NB4 (cell line): ENCODE measurements around the gene TIRAP.

ENCODE experiments used
- MAX ChIP-seq: IDR thresholded peaks from 2 replicates; pipeline ENCODE4 v1.6.1; 2011; ENCODE audit warnings: low read depth, low read length
- POLR2A ChIP-seq: IDR thresholded peaks from 2 replicates; pipeline ENCODE4 v1.6.1; 2011; ENCODE audit warnings: mild to moderate bottlenecking; ENCODE audit not compliant: insufficient read length; ENCODE audit errors: extremely low read depth
- TF ChIP-seq, protein P1 (sequence below): IDR thresholded peaks from one replicate; pipeline ENCODE4 v1.5.1; 2012; ENCODE audit warnings: low read depth, low read length

- TF ChIP-seq, protein P1, sequence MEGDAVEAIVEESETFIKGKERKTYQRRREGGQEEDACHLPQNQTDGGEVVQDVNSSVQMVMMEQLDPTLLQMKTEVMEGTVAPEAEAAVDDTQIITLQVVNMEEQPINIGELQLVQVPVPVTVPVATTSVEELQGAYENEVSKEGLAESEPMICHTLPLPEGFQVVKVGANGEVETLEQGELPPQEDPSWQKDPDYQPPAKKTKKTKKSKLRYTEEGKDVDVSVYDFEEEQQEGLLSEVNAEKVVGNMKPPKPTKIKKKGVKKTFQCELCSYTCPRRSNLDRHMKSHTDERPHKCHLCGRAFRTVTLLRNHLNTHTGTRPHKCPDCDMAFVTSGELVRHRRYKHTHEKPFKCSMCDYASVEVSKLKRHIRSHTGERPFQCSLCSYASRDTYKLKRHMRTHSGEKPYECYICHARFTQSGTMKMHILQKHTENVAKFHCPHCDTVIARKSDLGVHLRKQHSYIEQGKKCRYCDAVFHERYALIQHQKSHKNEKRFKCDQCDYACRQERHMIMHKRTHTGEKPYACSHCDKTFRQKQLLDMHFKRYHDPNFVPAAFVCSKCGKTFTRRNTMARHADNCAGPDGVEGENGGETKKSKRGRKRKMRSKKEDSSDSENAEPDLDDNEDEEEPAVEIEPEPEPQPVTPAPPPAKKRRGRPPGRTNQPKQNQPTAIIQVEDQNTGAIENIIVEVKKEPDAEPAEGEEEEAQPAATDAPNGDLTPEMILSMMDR: peak; percentile 60
- TF ChIP-seq POLR2A (no peak), MAX (no peak)
Observed at GRCh38 chr11:126307706-126308105, 24.8 kb downstream of the TIRAP start.
